Mammary epithelial cell (primary cell): ENCODE measurements around the gene ADAMTS6.

Experiments
- EZH2 ChIP-seq: IDR thresholded peaks from 2 replicates; pipeline ENCODE4 v1.6.1; 2012; ENCODE audit warnings: low read length, inconsistent platforms, borderline replicate concordance
- TF ChIP-seq, protein P1 (sequence below), 2 donors: IDR thresholded peaks in 1 of 2; conservative IDR thresholded peaks in 1 of 2; 2 replicates each; pipeline ENCODE4 v1.5.1; 2011 to 2012; ENCODE audit warnings: inconsistent platforms in 2 of 2, low read length in 2 of 2, mild to moderate bottlenecking in 2 of 2, control low read depth in 1 of 2, low read depth in 1 of 2; ENCODE audit not compliant: insufficient read depth in 1 of 2; ENCODE audit errors: extremely low read depth in 1 of 2

DNA sequence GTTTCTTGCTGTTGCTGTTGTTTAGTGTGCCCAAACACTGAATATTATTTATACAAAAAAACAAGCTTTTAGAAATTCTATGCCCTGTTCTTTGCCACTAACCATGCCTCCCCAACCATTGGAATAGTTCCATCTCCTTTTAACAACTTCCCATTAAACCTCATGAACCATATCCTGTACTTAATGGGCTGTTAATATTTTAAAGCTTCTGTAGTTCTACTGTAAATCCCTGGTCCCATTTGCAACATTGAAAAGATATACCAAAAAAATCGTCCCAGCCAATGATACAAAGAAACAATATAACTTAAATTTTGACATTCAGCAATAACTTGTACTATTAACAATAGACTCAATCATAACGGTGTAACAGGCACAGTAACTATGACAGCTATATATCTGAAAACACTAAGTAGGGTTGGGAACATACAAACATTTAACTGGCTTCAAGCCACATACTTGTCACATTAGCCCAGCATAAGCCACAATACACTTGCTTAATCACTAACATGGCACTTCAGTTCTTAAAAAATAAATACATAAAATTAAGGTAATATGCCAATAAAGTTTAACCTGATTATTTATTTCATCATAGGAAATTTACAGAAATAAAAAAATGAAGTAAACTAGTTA, 86.1 kb downstream of the ADAMTS6 start:
- TF ChIP-seq, protein P1, sequence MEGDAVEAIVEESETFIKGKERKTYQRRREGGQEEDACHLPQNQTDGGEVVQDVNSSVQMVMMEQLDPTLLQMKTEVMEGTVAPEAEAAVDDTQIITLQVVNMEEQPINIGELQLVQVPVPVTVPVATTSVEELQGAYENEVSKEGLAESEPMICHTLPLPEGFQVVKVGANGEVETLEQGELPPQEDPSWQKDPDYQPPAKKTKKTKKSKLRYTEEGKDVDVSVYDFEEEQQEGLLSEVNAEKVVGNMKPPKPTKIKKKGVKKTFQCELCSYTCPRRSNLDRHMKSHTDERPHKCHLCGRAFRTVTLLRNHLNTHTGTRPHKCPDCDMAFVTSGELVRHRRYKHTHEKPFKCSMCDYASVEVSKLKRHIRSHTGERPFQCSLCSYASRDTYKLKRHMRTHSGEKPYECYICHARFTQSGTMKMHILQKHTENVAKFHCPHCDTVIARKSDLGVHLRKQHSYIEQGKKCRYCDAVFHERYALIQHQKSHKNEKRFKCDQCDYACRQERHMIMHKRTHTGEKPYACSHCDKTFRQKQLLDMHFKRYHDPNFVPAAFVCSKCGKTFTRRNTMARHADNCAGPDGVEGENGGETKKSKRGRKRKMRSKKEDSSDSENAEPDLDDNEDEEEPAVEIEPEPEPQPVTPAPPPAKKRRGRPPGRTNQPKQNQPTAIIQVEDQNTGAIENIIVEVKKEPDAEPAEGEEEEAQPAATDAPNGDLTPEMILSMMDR (conservative IDR thresholded peaks at IDR 0.05 in 1 of 2, IDR thresholded peaks at IDR 0.05 in 1 of 2; ENCODE audit: extremely low read depth in 1 of 2, insufficient read depth in 1 of 2, low read depth in 1 of 2, low read length in 2 of 2), result no peak
- no peak for TF ChIP-seq EZH2
